ENCODE measurements around the gene NPY2R. TPM values are rescaled to one million over a fixed set of nuclear protein-coding genes. Genes with fewer than 3 reads are reported as not detected.

NPY2R gene
- total RNA-seq, 4 donors from 2014 or later: 0.62 TPM; not detected in 3

- H3K27me3 ChIP-seq: peaks cover 0 to 3% of the 10 kb centered on the region in 2 donors
These were observed 33.2 kb downstream of the NPY2R start for GRCh38 chr4:155241664-155242063.

GRCh38 chr4:155245105-155245504 is 36.7 kb downstream of the NPY2R start:
- intact Hi-C loops (cut with DNase I; ENCODE audit: low total_unique reads): no loop called here
- no peak for DNase-seq
- Histone ChIP-seq H3K9me3 (no peaks in the 10 kb centered on the region), H3K27me3 (peaks cover 0 to 3% of the 10 kb centered on the region in 2 donors), H3K36me3 (no peaks in the 10 kb centered on the region), H3K4me1 (no peaks in the 10 kb centered on the region), H3K27ac (no peak overlapping the region), H3K4me3 (no peak overlapping the region)
- TF ChIP-seq POLR2A (IDR thresholded peaks at IDR 0.05): no peak
- no peak for TF ChIP-seq CTCF (IDR thresholded peaks at IDR 0.05)

More at GRCh38 chr4:155241664-155242063, 33.2 kb downstream of the NPY2R start:
- TF ChIP-seq CTCF (IDR thresholded peaks at IDR 0.05) (no peak), POLR2A (IDR thresholded peaks at IDR 0.05) (no peak)
- H3K27ac ChIP-seq: no peak overlapping the region
- no peak overlapping the region for H3K4me3 ChIP-seq
- H3K9me3 ChIP-seq: no peaks in the 10 kb centered on the region
- no peaks in the 10 kb centered on the region for H3K4me1 ChIP-seq
- H3K36me3 ChIP-seq: no peaks in the 10 kb centered on the region
- DNase-seq: no peak
- intact Hi-C loops (cut with DNase I; ENCODE audit: low total_unique reads): no loop called here

GRCh38 chr4:155248002-155248896 is 39.8 kb downstream of the NPY2R start:
- Histone ChIP-seq H3K36me3 (no peaks in the 10 kb centered on the region), H3K27ac (no peak overlapping the region), H3K4me1 (no peaks in the 10 kb centered on the region), H3K9me3 (no peaks in the 10 kb centered on the region), H3K27me3 (no peaks in the 10 kb centered on the region), H3K4me3 (no peak overlapping the region)
- TF ChIP-seq CTCF (IDR thresholded peaks at IDR 0.05) (no peak), POLR2A (IDR thresholded peaks at IDR 0.05) (no peak)
- no peak for DNase-seq
- intact Hi-C loops (cut with DNase I; ENCODE audit: low total_unique reads): no loop called here

GRCh38 chr4:155249016-155249566 is 40.7 kb downstream of the NPY2R start:
- no peak overlapping the region for H3K4me3 ChIP-seq
- H3K36me3 ChIP-seq: no peaks in the 10 kb centered on the region
- no peaks in the 10 kb centered on the region for H3K27me3 ChIP-seq
- no peak for DNase-seq
- H3K4me1 ChIP-seq: no peaks in the 10 kb centered on the region
- H3K9me3 ChIP-seq: no peaks in the 10 kb centered on the region
- H3K27ac ChIP-seq: no peak overlapping the region
- intact Hi-C loops (cut with DNase I; ENCODE audit: low total_unique reads): no loop called here
- TF ChIP-seq POLR2A (IDR thresholded peaks at IDR 0.05) (no peak), CTCF (IDR thresholded peaks at IDR 0.05) (no peak)

- Histone ChIP-seq H3K27ac (no peak overlapping the region), H3K36me3 (no peaks in the 10 kb centered on the region), H3K9me3 (no peaks in the 10 kb centered on the region), H3K27me3 (no peaks in the 10 kb centered on the region), H3K4me3 (no peak overlapping the region), H3K4me1 (no peaks in the 10 kb centered on the region)
- TF ChIP-seq CTCF (IDR thresholded peaks at IDR 0.05) (no peak), POLR2A (IDR thresholded peaks at IDR 0.05) (no peak)
- no peak for DNase-seq
- intact Hi-C loops (cut with DNase I; ENCODE audit: low total_unique reads): no loop called here
These were observed 43.9 kb downstream of the NPY2R start for GRCh38 chr4:155252327-155252726.

Data from uterus (tissue), 4 donors.